ENCODE results near the gene SPOPL.
"Not testable (repeated sequence)": the region's sequence is repeated elsewhere in the genome, so short reads cannot be mapped to it uniquely, and the experiment has no call there.

SPOPL gene

GRCh38 chr2:138501425-138502254, at the start of gene SPOPL:
Gene SPOPL, plus strand, starts transcription at chr2:138501770. Its CDS starts 48,447 bp downstream, at chr2:138550217.
- H3K4me3 ChIP-seq: peak within 1 kb of the TSS; percentile 59 to 97 (median 90)
- peak within 1 kb of the TSS; percentile 80 to 98 (median 94) for H3K27ac ChIP-seq

- H3K27ac ChIP-seq: no peak overlapping the region
- H3K4me3 ChIP-seq: no peak overlapping the region
Measured at GRCh38 chr2:138452324-138452723, 49.2 kb upstream of the SPOPL start.

GRCh38 chr2:138453815-138454214, 47.8 kb upstream of the SPOPL start:
- peak overlapping the region in 2 of 21 experiments; percentile 6 to 57 for H3K27ac ChIP-seq

GRCh38 chr2:138454761-138455160, 46.8 kb upstream of the SPOPL start:
- H3K27ac ChIP-seq: peak overlapping the region in 1 of 21 experiments; percentile 6
- H3K4me3 ChIP-seq: no peak overlapping the region

More at GRCh38 chr2:138453815-138454214, 47.8 kb upstream of the SPOPL start:
- H3K4me3 ChIP-seq: no peak overlapping the region

GRCh38 chr2:138455275-138455674, 46.3 kb upstream of the SPOPL start:
- peak overlapping the region in 1 of 21 experiments; percentile 31 for H3K27ac ChIP-seq
- no peak overlapping the region for H3K4me3 ChIP-seq

- Histone ChIP-seq H3K4me3 (no peak overlapping the region), H3K27ac (peak overlapping the region in 1 of 21 experiments; percentile 31)
Measured at GRCh38 chr2:138455691-138456090, 45.9 kb upstream of the SPOPL start.

- not testable (repeated sequence) for H3K4me3 ChIP-seq, H3K27ac ChIP-seq
Measured at GRCh38 chr2:138462689-138463088, 38.9 kb upstream of the SPOPL start.

- H3K4me3 ChIP-seq: no peak overlapping the region
- H3K27ac ChIP-seq: no peak overlapping the region
Measured at GRCh38 chr2:138468617-138469016, 33.0 kb upstream of the SPOPL start.

- Histone ChIP-seq H3K4me3 (no peak overlapping the region), H3K27ac (no peak overlapping the region)
Measured at GRCh38 chr2:138469411-138469810, 32.2 kb upstream of the SPOPL start.

- H3K4me3 ChIP-seq: no peak overlapping the region
- H3K27ac ChIP-seq: no peak overlapping the region
Measured at GRCh38 chr2:138470941-138471340, 30.6 kb upstream of the SPOPL start.

- Histone ChIP-seq H3K4me3 (no peak overlapping the region), H3K27ac (no peak overlapping the region)
Measured at GRCh38 chr2:138474100-138474825, 27.3 kb upstream of the SPOPL start.

- H3K4me3 ChIP-seq: no peak overlapping the region
- no peak overlapping the region for H3K27ac ChIP-seq
Measured at GRCh38 chr2:138475277-138475776, 26.2 kb upstream of the SPOPL start.

- no peak overlapping the region for H3K4me3 ChIP-seq
Measured at GRCh38 chr2:138476186-138476585, 25.4 kb upstream of the SPOPL start.

GRCh38 chr2:138476940-138477339, 24.6 kb upstream of the SPOPL start:
- Histone ChIP-seq H3K27ac (no peak overlapping the region), H3K4me3 (no peak overlapping the region)

More at GRCh38 chr2:138476186-138476585, 25.4 kb upstream of the SPOPL start:
- H3K27ac ChIP-seq: no peak overlapping the region

- not testable (repeated sequence) for H3K27ac ChIP-seq, H3K4me3 ChIP-seq
Measured at GRCh38 chr2:138482796-138483195, 18.8 kb upstream of the SPOPL start.

- H3K4me3 ChIP-seq: no peak overlapping the region
Measured at GRCh38 chr2:138485019-138485418, 16.6 kb upstream of the SPOPL start.

GRCh38 chr2:138486363-138487198, 15.0 kb upstream of the SPOPL start:
- no peak overlapping the region for H3K4me3 ChIP-seq

More at GRCh38 chr2:138485019-138485418, 16.6 kb upstream of the SPOPL start:
- H3K27ac ChIP-seq: no peak overlapping the region

GRCh38 chr2:138490673-138491494, 10.7 kb upstream of the SPOPL start:
- H3K4me3 ChIP-seq: no peak overlapping the region
- H3K27ac ChIP-seq: no peak overlapping the region

More at GRCh38 chr2:138486363-138487198, 15.0 kb upstream of the SPOPL start:
- no peak overlapping the region for H3K27ac ChIP-seq

- Histone ChIP-seq H3K4me3 (no peak overlapping the region), H3K27ac (no peak overlapping the region)
Measured at GRCh38 chr2:138491495-138491862, 10.1 kb upstream of the SPOPL start.
